Right lobe of liver (tissue), 6 donors: ENCODE data around the gene RAD51AP2. TPM values are rescaled to one million over a fixed set of nuclear protein-coding genes. Genes with fewer than 3 reads are reported as not detected.
"Not testable (repeated sequence)": the region's sequence is repeated elsewhere in the genome, so short reads cannot be mapped to it uniquely, and the experiment has no call there.

Source experiments
- ATAC-seq, 4 donors: fragments of 200-7000 bp; cut with Tn5 transposase; one replicate each; pipeline ENCODE4 v1.9.1; 2020; ENCODE audit warnings: mild to moderate bottlenecking in 4 of 4, moderate library complexity in 4 of 4
- DNase-seq, 3 donors: peaks; one replicate each; pipeline ENCODE4 v3.0.0-alpha.2; 2020
- H3K27ac ChIP-seq, 3 donors: fragments of 200-600 bp; one replicate each; pipeline ENCODE4 v1.8.0; 2022
- H3K27me3 ChIP-seq, 2 donors: fragments of 200-600 bp; one replicate each; pipeline ENCODE4 v1.8.0; 2022
- H3K36me3 ChIP-seq, 4 donors: fragments of 200-600 bp; sonication (generic) in 1 of 4; one replicate each; pipeline versions ENCODE4 v1.5.1 to v1.8.0; 2017 to 2022; ENCODE audit warnings: control low read depth in 1 of 4
- H3K4me1 ChIP-seq, 4 donors: fragments of 200-600 bp; sonication (generic) in 1 of 4; one replicate each; pipeline versions ENCODE4 v1.5.1 to v1.8.0; 2017 to 2022; ENCODE audit warnings: control low read depth in 1 of 4
- H3K4me3 ChIP-seq, 3 donors: fragments of 200-600 bp; one replicate each; pipeline ENCODE4 v1.8.0; 2022
- H3K9me3 ChIP-seq, 4 donors: fragments of 200-600 bp; sonication (generic) in 1 of 4; one replicate each; pipeline versions ENCODE4 v1.5.1 to v1.8.0; 2017 to 2022; ENCODE audit warnings: control low read depth in 1 of 4
- POLR2A ChIP-seq: fragments of 450-650 bp; IDR thresholded peaks from one replicate; pipeline ENCODE4 v1.6.1; 2017; ENCODE audit warnings: antibody characterized with exemption, mild to moderate bottlenecking
- whole genome bisulfite sequencing: methylation state at CpG from one replicate; pipeline ENCODE4 v1.1.6; 2018; ENCODE audit warnings: low coverage, low lambda C conversion rate; ENCODE audit not compliant: insufficient coverage; ENCODE audit errors: missing lambda C conversion rate; 5-methylcytosine and 5-hydroxymethylcytosine counted together
- intact Hi-C, 2 donors: fragments of 100-400 bp; cut with DNase I; formaldehyde crosslinking; loops; one replicate each; pipeline versions ENCODE4 v1.11.2 to v1.14.1; 2022
- long read RNA-seq: library from polyadenylated mRNA; unstranded; transcript quantifications from one replicate; pipeline ENCODE4 v2.0.0, GENCODE V29; 2019
- total RNA-seq, 6 experiments: library from RNA; depleted of rRNA in 2 of 6; stranded (reverse); fragments of >200 nt in 2 of 6; fragmentation: NEBNext Ultra II Directional in 3 of 6; extraction: Animal tissue kit (Norgen Biotek cat#: 25700) in 3 of 6; gene quantifications; one replicate each; pipeline versions ENCODE4 v1.1.0 to v1.2.4, GENCODE V29; 2016 to 2023
- TF ChIP-seq, protein P1 (sequence below), 4 donors: fragments of 200-600 bp in 3 of 4; fragments of 450-650 bp in 1 of 4; IDR thresholded peaks; one replicate each; pipeline versions ENCODE4 v1.5.1 to v1.8.0; 2016 to 2022; ENCODE audit warnings: antibody characterized with exemption in 4 of 4, mild to moderate bottlenecking in 2 of 4
- donor health status: DM: no; HTN: yes; CAD: no.
- donor health status: DM: no; HTN: no; CAD: no.
- donor health status: DM: no; HTN: no; CAD: no.
- donor health status: DM: no; HTN: yes; CAD: no.
- donor health status: DM: no; HTN: yes; CAD: no.

The RAD51AP2 gene
- under 1 TPM in 3 of 6 experiments, not detected in 3; 0.12 to 0.31 (median 0.22) TPM for total RNA-seq
- long read RNA-seq: 0 reads

DNA sequence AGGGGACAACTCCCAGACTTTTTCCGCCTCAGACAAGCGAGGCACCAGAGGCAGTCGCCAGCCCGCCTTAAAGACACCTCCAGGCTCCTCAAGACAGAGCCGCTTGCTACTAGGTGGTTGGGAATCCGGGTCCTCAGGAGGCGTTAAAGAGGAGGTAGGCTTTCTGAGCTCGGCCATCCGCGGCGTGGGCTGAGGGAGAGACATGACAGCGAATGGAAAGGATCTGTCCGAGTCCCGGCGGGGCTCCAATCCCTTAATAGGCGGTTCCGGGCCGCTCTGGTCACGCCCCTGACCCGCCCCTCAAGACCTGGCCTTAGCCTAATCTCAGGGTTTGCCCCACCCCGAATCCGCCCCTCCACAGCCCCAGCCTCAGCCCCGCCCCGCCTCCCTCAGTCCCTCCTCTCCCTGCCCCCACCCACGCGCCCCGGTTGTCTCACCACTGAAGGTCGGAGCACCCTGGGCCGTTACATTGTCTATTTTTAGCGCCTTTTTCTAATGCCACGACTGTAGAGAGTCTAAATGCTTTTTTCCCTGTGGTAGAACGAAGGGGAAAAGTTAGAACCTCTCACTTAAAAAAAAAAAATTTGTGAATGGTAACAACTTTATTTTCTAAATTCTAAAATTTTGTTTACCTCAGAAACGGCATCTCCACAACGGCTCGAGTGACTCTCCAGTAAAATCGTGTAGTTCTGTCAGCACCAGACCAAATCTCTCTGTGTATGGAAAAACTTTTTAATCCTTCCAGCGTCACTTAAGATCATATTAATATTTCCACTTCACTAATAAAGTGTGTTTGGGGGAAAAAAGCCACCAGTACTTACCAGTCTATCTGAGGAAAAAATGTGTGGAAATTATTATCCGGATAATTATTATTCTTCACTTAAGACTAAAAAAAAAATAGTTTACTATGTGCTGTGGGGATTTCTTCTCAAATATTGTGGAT, at the start of gene RAD51AP2:
Gene RAD51AP2, minus strand, starts transcription at position 229 of the 943 bp plus-strand sequence. Its CDS starts 25 bp downstream, at position 204.
- TF ChIP-seq, protein P1, sequence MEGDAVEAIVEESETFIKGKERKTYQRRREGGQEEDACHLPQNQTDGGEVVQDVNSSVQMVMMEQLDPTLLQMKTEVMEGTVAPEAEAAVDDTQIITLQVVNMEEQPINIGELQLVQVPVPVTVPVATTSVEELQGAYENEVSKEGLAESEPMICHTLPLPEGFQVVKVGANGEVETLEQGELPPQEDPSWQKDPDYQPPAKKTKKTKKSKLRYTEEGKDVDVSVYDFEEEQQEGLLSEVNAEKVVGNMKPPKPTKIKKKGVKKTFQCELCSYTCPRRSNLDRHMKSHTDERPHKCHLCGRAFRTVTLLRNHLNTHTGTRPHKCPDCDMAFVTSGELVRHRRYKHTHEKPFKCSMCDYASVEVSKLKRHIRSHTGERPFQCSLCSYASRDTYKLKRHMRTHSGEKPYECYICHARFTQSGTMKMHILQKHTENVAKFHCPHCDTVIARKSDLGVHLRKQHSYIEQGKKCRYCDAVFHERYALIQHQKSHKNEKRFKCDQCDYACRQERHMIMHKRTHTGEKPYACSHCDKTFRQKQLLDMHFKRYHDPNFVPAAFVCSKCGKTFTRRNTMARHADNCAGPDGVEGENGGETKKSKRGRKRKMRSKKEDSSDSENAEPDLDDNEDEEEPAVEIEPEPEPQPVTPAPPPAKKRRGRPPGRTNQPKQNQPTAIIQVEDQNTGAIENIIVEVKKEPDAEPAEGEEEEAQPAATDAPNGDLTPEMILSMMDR (IDR thresholded peaks at IDR 0.05): no peak
- TF ChIP-seq POLR2A: peak; percentile 71
- no peaks in the 10 kb centered on the region for H3K36me3 ChIP-seq
- no peaks in the 10 kb centered on the region for H3K9me3 ChIP-seq
- 2% methylated on average over 23 of the region's 38 CpGs for WGBS
- no peaks in the 10 kb centered on the region for H3K4me1 ChIP-seq
- DNase-seq (peak; percentile 90 to 91 (median 90)), ATAC-seq (peak; percentile 99 to 100 (median 100))
- peak within 1 kb of the TSS; percentile 39 to 78 (median 77) for H3K27ac ChIP-seq
- H3K4me3 ChIP-seq: peak within 1 kb of the TSS; percentile 22 to 63 (median 55)
- intact Hi-C loops: no loop called here
- no peaks in the 10 kb centered on the region for H3K27me3 ChIP-seq

DNA sequence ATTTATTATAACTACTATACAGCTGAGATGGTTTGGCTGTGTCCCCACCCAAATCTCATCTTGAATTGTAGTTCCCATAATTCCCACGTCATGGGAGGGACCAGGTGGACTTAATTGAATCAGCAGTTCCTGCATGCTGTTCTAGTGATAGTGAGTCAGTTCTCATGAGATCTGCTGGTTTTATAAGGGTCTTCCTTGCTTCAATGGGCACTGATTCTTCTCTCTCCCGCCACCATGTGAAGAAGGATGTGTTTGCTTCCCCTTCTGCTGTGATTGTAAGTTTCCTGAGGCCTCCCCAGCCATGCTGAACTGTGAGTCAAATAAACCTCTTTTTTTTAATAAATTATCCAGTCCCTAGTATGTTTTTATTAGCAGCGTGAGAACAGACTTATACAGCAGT, 47.5 kb upstream of the RAD51AP2 start:
- 83% methylated on average over 3 of the region's 3 CpGs for WGBS
- ATAC-seq, intact Hi-C loops: not testable (repeated sequence)

DNA sequence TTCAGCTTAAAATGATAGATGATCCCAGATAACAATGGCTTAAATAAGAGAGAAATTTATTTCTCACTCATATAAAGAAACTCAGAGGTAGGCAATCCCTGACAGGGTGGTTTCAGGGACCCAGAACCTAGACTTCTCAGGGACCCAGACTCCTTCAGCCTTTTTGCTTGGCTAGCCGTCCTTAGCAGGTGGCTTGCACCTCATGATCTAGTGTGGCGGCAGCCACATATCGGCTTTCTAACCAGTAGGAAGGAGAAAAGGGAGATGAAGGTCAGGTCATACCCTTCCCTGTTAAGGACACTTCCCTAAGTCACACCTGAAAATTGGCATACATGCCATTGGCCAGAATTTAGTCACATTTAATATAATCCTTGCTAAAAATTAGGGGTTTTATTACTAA, 40.6 kb upstream of the RAD51AP2 start:
- ATAC-seq: no peak
- DNase-seq: no peak
- no peak overlapping the region for H3K4me3 ChIP-seq
- H3K27me3 ChIP-seq: no peaks in the 10 kb centered on the region
- TF ChIP-seq, protein P1 (IDR thresholded peaks at IDR 0.05): no peak
- TF ChIP-seq POLR2A: no peak
- intact Hi-C loops: no loop called here
- peaks cover 0 to 20% (median 6%) of the 10 kb centered on the region in 4 donors for H3K4me1 ChIP-seq
- peaks cover 0 to 2% (median 0%) of the 10 kb centered on the region in 4 donors for H3K9me3 ChIP-seq
- 83% methylated on average over 2 of the region's 3 CpGs for WGBS
- H3K27ac ChIP-seq: no peak overlapping the region
- H3K36me3 ChIP-seq: no peaks in the 10 kb centered on the region

More for the DNA sequence above, 47.5 kb upstream of the RAD51AP2 start:
- H3K27ac ChIP-seq, DNase-seq, H3K36me3 ChIP-seq, H3K27me3 ChIP-seq, H3K4me3 ChIP-seq, H3K9me3 ChIP-seq, H3K4me1 ChIP-seq: not testable (repeated sequence)

DNA sequence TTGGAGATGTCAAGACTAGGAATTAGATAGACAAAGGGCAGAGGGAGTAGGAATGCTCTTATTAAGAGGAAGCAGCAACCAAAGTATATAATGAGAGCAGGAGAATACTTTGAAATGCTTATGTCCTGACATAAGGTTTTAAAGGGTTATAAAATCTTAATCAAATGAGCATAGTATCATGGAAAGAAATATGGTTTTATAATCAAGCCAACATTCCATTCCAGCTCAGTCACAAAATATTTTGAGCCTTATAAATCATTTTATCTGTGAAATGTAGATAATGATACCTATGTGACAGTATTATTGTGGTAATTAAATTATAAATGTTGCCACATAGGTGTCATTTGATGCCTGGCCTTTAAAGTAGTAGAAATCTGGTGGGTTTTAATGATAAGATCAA, 39.8 kb upstream of the RAD51AP2 start:
- no peaks in the 10 kb centered on the region for H3K36me3 ChIP-seq
- no peaks in the 10 kb centered on the region for H3K27me3 ChIP-seq
- no peak overlapping the region for H3K4me3 ChIP-seq
- no peaks in the 10 kb centered on the region for H3K9me3 ChIP-seq
- TF ChIP-seq, protein P1 (IDR thresholded peaks at IDR 0.05): no peak
- TF ChIP-seq POLR2A: no peak
- H3K27ac ChIP-seq: no peak overlapping the region
- DNase-seq (no peak), ATAC-seq (no peak)
- H3K4me1 ChIP-seq: peaks cover 0 to 20% (median 6%) of the 10 kb centered on the region in 4 donors
- intact Hi-C loops: no loop called here

DNA sequence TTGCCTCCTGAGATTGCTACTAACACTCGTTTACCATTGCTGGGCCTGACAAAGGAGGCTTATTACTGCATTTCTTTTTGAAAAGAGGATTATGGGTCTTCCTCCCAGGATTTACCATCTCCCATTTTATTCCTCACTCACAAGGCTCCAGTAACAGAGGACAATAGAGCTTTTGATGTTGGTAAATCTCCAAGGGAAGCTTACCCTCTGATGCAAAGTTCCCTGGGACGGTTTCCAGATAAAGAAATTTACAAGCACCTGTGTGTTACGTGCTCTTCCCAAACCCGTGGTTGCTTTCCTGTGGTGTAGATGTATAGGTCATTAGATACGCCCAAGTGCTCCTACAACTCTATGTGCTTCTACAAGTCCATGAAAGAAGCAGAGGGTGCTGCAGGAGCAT, 39.4 kb upstream of the RAD51AP2 start:
- no peaks in the 10 kb centered on the region for H3K27me3 ChIP-seq
- H3K9me3 ChIP-seq: no peaks in the 10 kb centered on the region
- no peak for DNase-seq
- no peak overlapping the region for H3K27ac ChIP-seq
- peaks cover 0 to 20% (median 6%) of the 10 kb centered on the region in 4 donors for H3K4me1 ChIP-seq
- TF ChIP-seq, protein P1 (IDR thresholded peaks at IDR 0.05): no peak
- WGBS: 58% methylated on average over 5 of the region's 5 CpGs
- no peak overlapping the region for H3K4me3 ChIP-seq
- intact Hi-C loops: no loop called here
- no peaks in the 10 kb centered on the region for H3K36me3 ChIP-seq
- peak; percentile 84 to 91 (median 88) for ATAC-seq
